IMR-90 (cell line): Measurements from ENCODE around the gene GUCY2F. TPM values are rescaled to one million over a fixed set of nuclear protein-coding genes. Genes with fewer than 3 reads are reported as not detected.

Experiments
- ATAC-seq: fragments of 200-7000 bp; cut with Tn5 transposase; 2 replicates; pipeline ENCODE4 v1.9.1; 2020; ENCODE audit warnings: low read depth, mild to moderate bottlenecking, moderate library complexity
- BruUV-seq: library from RNA; stranded (reverse); fragments of 400-500 nt; replicated peaks from 2 replicates; lab custom pipeline; 2021; lab: Mats Ljungman, UMichigan
- CTCF ChIA-PET: fragments of 300-600 bp; formaldehyde crosslinking; extraction: SDS; loops from one replicate; lab custom pipeline; 2021; ENCODE audit warnings: antibody characterized with exemption; lab: Yijun Ruan, JAX
- POLR2A ChIA-PET: fragments of 300-600 bp; sonication (Branson Sonifier 250); formaldehyde crosslinking; loops from one replicate; lab custom pipeline; 2022; ENCODE audit warnings: antibody characterized with exemption; ENCODE audit not compliant: unreplicated experiment; lab: Charles Lee
- DNase-seq: peaks from one replicate; pipeline ENCODE4 v3.0.0; 2013
- H2AFZ ChIP-seq: replicated peaks from 2 replicates; pipeline ENCODE3; 2013; ENCODE audit warnings: low read length, mild to moderate bottlenecking; ENCODE audit not compliant: poor library complexity
- H2AK5ac ChIP-seq: 2 replicates; pipeline ENCODE4 v1.6.1; 2013; ENCODE audit warnings: low read depth, low read length, inconsistent platforms
- H2AK9ac ChIP-seq: replicated peaks from 2 replicates; pipeline ENCODE3; 2013; ENCODE audit warnings: mild to moderate bottlenecking, low read depth, low read length, moderate library complexity; ENCODE audit not compliant: poor library complexity
- H2BK120ac ChIP-seq: 2 replicates; pipeline ENCODE4 v1.6.1; 2013; ENCODE audit warnings: low read depth, low read length, inconsistent platforms
- H2BK15ac ChIP-seq: 3 replicates; pipeline ENCODE4 v1.6.1; 2013; ENCODE audit warnings: low read depth, low read length, inconsistent platforms
- H2BK20ac ChIP-seq: 2 replicates; pipeline ENCODE4 v1.6.1; 2013; ENCODE audit warnings: low read depth, mild to moderate bottlenecking, inconsistent platforms, low read length, moderate library complexity
- H2BK5ac ChIP-seq: 2 replicates; pipeline ENCODE4 v1.6.1; 2013; ENCODE audit warnings: mild to moderate bottlenecking, low read depth, low read length, inconsistent platforms; ENCODE audit not compliant: poor library complexity, severe bottlenecking
- H3K14ac ChIP-seq: replicated peaks from 2 replicates; pipeline ENCODE4 v1.6.1; 2013; ENCODE audit warnings: low read depth, low read length, inconsistent platforms
- H3K18ac ChIP-seq: 2 replicates; pipeline ENCODE4 v1.6.1; 2013; ENCODE audit warnings: low read depth, low read length, control low read depth
- H3K23ac ChIP-seq: 2 replicates; pipeline ENCODE4 v1.6.1; 2013; ENCODE audit warnings: low read depth, low read length, inconsistent platforms
- H3K27ac ChIP-seq: 2 replicates; pipeline ENCODE4 v1.5.1; 2013; ENCODE audit warnings: mild to moderate bottlenecking, control low read depth, low read length; ENCODE audit not compliant: insufficient read depth
- H3K27me3 ChIP-seq: 2 replicates; pipeline ENCODE4 v1.6.1; 2013; ENCODE audit warnings: low read length; ENCODE audit not compliant: control insufficient read depth, insufficient read depth
- H3K36me3 ChIP-seq: 2 replicates; pipeline ENCODE4 v1.6.1; 2013; ENCODE audit warnings: low read length, mixed read lengths; ENCODE audit not compliant: control insufficient read depth, insufficient read depth
- H3K4ac ChIP-seq: 2 replicates; pipeline ENCODE4 v1.6.1; 2013; ENCODE audit warnings: low read depth, low read length, inconsistent platforms
- H3K4me1 ChIP-seq: 2 replicates; pipeline ENCODE4 v1.6.1; 2013; ENCODE audit warnings: low read length, mixed read lengths; ENCODE audit not compliant: control insufficient read depth, insufficient read depth
- H3K4me2 ChIP-seq: 2 replicates; pipeline ENCODE4 v1.6.1; 2013; ENCODE audit warnings: low read depth, mild to moderate bottlenecking, control low read depth, low read length, moderate library complexity
- H3K4me3 ChIP-seq: 2 replicates; pipeline ENCODE4 v1.5.1; 2013; ENCODE audit warnings: low read depth, mild to moderate bottlenecking, control low read depth, low read length, moderate library complexity; ENCODE audit not compliant: insufficient read depth
- H3K56ac ChIP-seq: 2 replicates; pipeline ENCODE4 v1.6.1; 2013; ENCODE audit warnings: low read length, inconsistent platforms; ENCODE audit not compliant: insufficient read depth; ENCODE audit errors: extremely low read depth
- H3K79me1 ChIP-seq, 2 experiments: 2 replicates each; pipeline ENCODE4 v1.6.1; 2013; ENCODE audit warnings: low read length in 2 of 2, inconsistent platforms in 1 of 2, low read depth in 1 of 2
- H3K9ac ChIP-seq: 2 replicates; pipeline ENCODE4 v1.6.1; 2013; ENCODE audit warnings: low read depth, low read length, control low read depth
- H3K9me1 ChIP-seq: 2 replicates; pipeline ENCODE4 v1.6.1; 2013; ENCODE audit warnings: low read length, inconsistent platforms; ENCODE audit not compliant: insufficient read depth
- H3K9me3 ChIP-seq: 2 replicates; pipeline ENCODE4 v1.6.1; 2013; ENCODE audit warnings: low read length; ENCODE audit not compliant: control insufficient read depth, insufficient read depth
- H4K20me1 ChIP-seq: 2 replicates; pipeline ENCODE4 v1.6.1; 2013; ENCODE audit warnings: low read length, inconsistent platforms; ENCODE audit not compliant: insufficient read depth
- H4K5ac ChIP-seq: 2 replicates; pipeline ENCODE4 v1.6.1; 2013; ENCODE audit warnings: mild to moderate bottlenecking, low read depth, low read length, control low read depth
- H4K8ac ChIP-seq, 2 experiments: 2 replicates each; pipeline ENCODE4 v1.6.1; 2013; ENCODE audit warnings: low read depth in 2 of 2, low read length in 2 of 2, control low read depth in 1 of 2, inconsistent platforms in 1 of 2
- H4K91ac ChIP-seq: 2 replicates; pipeline ENCODE4 v1.6.1; 2013; ENCODE audit warnings: low read depth, low read length, inconsistent platforms; ENCODE audit not compliant: insufficient read depth
- BHLHE40 ChIP-seq: fragments of 150-350 bp; IDR thresholded peaks from 2 replicates; pipeline ENCODE4 v1.6.1; 2016; ENCODE audit warnings: mild to moderate bottlenecking, low read depth, low read length
- CEBPB ChIP-seq: IDR thresholded peaks from 2 replicates; pipeline ENCODE4 v1.6.1; 2012; ENCODE audit warnings: low read depth, low read length, improper control_type of control experiment
- CHD1 ChIP-seq: IDR thresholded peaks from 2 replicates; pipeline ENCODE4 v1.6.1; 2012; ENCODE audit warnings: low read depth, low read length, improper control_type of control experiment
- ELK1 ChIP-seq: fragments of 150-350 bp; IDR thresholded peaks from 2 replicates; pipeline ENCODE4 v1.6.1; 2016; ENCODE audit warnings: low read depth, mild to moderate bottlenecking, low read length, moderate library complexity, borderline replicate concordance
- FOS ChIP-seq: fragments of 150-350 bp; IDR thresholded peaks from 2 replicates; pipeline ENCODE4 v1.6.1; 2016; ENCODE audit warnings: low read depth, low read length
- MAFK ChIP-seq: IDR thresholded peaks from 2 replicates; pipeline ENCODE4 v1.6.1; 2012; ENCODE audit warnings: low read depth, low read length, improper control_type of control experiment
- MAZ ChIP-seq: IDR thresholded peaks from 2 replicates; pipeline ENCODE4 v1.6.1; 2012; ENCODE audit warnings: low read depth, mild to moderate bottlenecking, low read length, improper control_type of control experiment, moderate library complexity, borderline replicate concordance
- MXI1 ChIP-seq: IDR thresholded peaks from 2 replicates; pipeline ENCODE4 v1.6.1; 2012; ENCODE audit warnings: low read depth, mild to moderate bottlenecking, low read length, moderate library complexity, borderline replicate concordance
- NFE2L2 ChIP-seq: fragments of 150-350 bp; IDR thresholded peaks from 2 replicates; pipeline ENCODE4 v1.6.1; 2016; ENCODE audit warnings: low read depth, mild to moderate bottlenecking, low read length
- POLR2A ChIP-seq: IDR thresholded peaks from 2 replicates; pipeline ENCODE4 v1.6.1; 2012; ENCODE audit warnings: mild to moderate bottlenecking, low read depth, low read length
- RAD21 ChIP-seq: IDR thresholded peaks from 2 replicates; pipeline ENCODE4 v1.6.1; 2012; ENCODE audit warnings: low read length, improper control_type of control experiment
- RCOR1 ChIP-seq: IDR thresholded peaks from 2 replicates; pipeline ENCODE4 v1.6.1; 2012; ENCODE audit warnings: mild to moderate bottlenecking, low read length, improper control_type of control experiment; ENCODE audit not compliant: insufficient replicate concordance
- RFX5 ChIP-seq: IDR thresholded peaks from 2 replicates; pipeline ENCODE4 v1.8.0; 2012; ENCODE audit warnings: low read depth, mild to moderate bottlenecking, low read length, moderate library complexity
- SMC3 ChIP-seq: fragments of 150-350 bp; IDR thresholded peaks from 2 replicates; pipeline ENCODE4 v1.6.1; 2016; ENCODE audit warnings: low read depth, mild to moderate bottlenecking, antibody characterized with exemption, low read length, moderate library complexity
- WGBS, 2 experiments: methylation state at CpG; one replicate each; pipeline versions ENCODE4 v1.1.5 to v1.1.7; 2013; ENCODE audit warnings: missing lambda C conversion rate in 2 of 2; ENCODE audit not compliant: insufficient read length in 1 of 2; ENCODE audit errors: extremely low coverage in 2 of 2; 5-methylcytosine and 5-hydroxymethylcytosine counted together
- dilution Hi-C: fragments of 300-500 bp; cut with HindIII; formaldehyde crosslinking; loops from one replicate; pipeline ENCODE4 v1.14.3; 2018; ENCODE audit warnings: low sequenced_read_pairs; ENCODE audit not compliant: unreplicated experiment
- in situ Hi-C: fragments of 300-500 bp; cut with MboI; formaldehyde crosslinking; loops from 3 replicates; pipeline ENCODE4 v1.14.3; 2019; ENCODE audit warnings: low sequenced_read_pairs, inconsistent platforms, mixed read lengths
- intact Hi-C: fragments of 100-400 bp; cut with micrococcal nuclease; formaldehyde crosslinking; loops from 2 replicates; pipeline ENCODE4 v1.10.0; 2022
- polyA plus RNA-seq, 3 experiments: library from polyadenylated mRNA; depleted of rRNA; stranded (reverse); fragments of >200 nt; gene quantifications; 2 replicates each; pipeline ENCODE4 v1.2.3, GENCODE V29; 2012; ENCODE audit warnings: low replicate concordance in 1 of 3
- total RNA-seq: library from RNA; depleted of rRNA; stranded (reverse); fragments of >200 nt; gene quantifications from 2 replicates; pipeline ENCODE4 v1.2.3, GENCODE V29; 2012
- TF ChIP-seq, protein P1 (sequence below): fragments of 150-350 bp; IDR thresholded peaks from 2 replicates; pipeline ENCODE4 v1.6.1; 2017; ENCODE audit warnings: mild to moderate bottlenecking, antibody characterized with exemption, low read length, low read depth
- TF ChIP-seq, protein P2 (sequence below): conservative IDR thresholded peaks from 2 replicates; pipeline ENCODE4 v1.5.1; 2012; ENCODE audit warnings: mild to moderate bottlenecking, low read depth, low read length, improper control_type of control experiment

GUCY2F gene
- total and polyA plus RNA-seq, 2 of the 4 experiments (the other 2 are of a cell fraction) = not detected

- Histone ChIP-seq H3K4me3 (no peak overlapping the region), H3K27me3 (peaks cover 8% of the 10 kb centered on the region), H4K91ac (no peak overlapping the region), H4K20me1 (no peaks in the 10 kb centered on the region), H3K14ac (no peak overlapping the region), H4K8ac (no peak overlapping the region), H3K9me1 (no peaks in the 10 kb centered on the region), H3K4me2 (no peak overlapping the region), H2AK5ac (no peak overlapping the region), H2BK120ac (no peak overlapping the region), H3K4ac (no peak overlapping the region), H2BK15ac (no peak overlapping the region), H3K4me1 (no peaks in the 10 kb centered on the region), H3K9ac (no peak overlapping the region), H3K79me1 (no peaks in the 10 kb centered on the region), H4K5ac (no peak overlapping the region), H2AFZ (no peak overlapping the region), H3K18ac (no peak overlapping the region), H2BK5ac (no peak overlapping the region), H2AK9ac (no peak overlapping the region), H3K27ac (no peak overlapping the region), H3K23ac (no peak overlapping the region), H3K9me3 (no peaks in the 10 kb centered on the region), H2BK20ac (no peak overlapping the region), H3K36me3 (no peaks in the 10 kb centered on the region), H3K56ac (no peak overlapping the region)
- ChIA-PET CTCF (interaction anchor here (0.6 kb wide), 1 partner anchor 33 kb away, joined by 4 read pairs; no protein-coding TSS in a partner anchor), POLR2A (no interaction called here)
- intact Hi-C loops = no loop called here
- no peak for ATAC-seq
- no TSS peak for BruUV-seq
- DNase-seq = peak; percentile 17
- in situ Hi-C loops = no loop called here
- no CpG with 5 or more reads among the region's 3 CpGs for WGBS, 2 experiments
- dilution Hi-C loops = no loop called here
- TF ChIP-seq RCOR1 = no peak
- no peak for TF ChIP-seq ELK1
- TF ChIP-seq POLR2A = no peak
- no peak for TF ChIP-seq BHLHE40
- TF ChIP-seq, protein P1, sequence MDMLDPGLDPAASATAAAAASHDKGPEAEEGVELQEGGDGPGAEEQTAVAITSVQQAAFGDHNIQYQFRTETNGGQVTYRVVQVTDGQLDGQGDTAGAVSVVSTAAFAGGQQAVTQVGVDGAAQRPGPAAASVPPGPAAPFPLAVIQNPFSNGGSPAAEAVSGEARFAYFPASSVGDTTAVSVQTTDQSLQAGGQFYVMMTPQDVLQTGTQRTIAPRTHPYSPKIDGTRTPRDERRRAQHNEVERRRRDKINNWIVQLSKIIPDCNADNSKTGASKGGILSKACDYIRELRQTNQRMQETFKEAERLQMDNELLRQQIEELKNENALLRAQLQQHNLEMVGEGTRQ = no peak
- no peak for TF ChIP-seq MAZ
- no peak for TF ChIP-seq SMC3
- no peak for TF ChIP-seq MAFK
- TF ChIP-seq RFX5 = no peak
- no peak for TF ChIP-seq MXI1
- TF ChIP-seq NFE2L2 = no peak
- no peak for TF ChIP-seq CHD1
- TF ChIP-seq, protein P2, sequence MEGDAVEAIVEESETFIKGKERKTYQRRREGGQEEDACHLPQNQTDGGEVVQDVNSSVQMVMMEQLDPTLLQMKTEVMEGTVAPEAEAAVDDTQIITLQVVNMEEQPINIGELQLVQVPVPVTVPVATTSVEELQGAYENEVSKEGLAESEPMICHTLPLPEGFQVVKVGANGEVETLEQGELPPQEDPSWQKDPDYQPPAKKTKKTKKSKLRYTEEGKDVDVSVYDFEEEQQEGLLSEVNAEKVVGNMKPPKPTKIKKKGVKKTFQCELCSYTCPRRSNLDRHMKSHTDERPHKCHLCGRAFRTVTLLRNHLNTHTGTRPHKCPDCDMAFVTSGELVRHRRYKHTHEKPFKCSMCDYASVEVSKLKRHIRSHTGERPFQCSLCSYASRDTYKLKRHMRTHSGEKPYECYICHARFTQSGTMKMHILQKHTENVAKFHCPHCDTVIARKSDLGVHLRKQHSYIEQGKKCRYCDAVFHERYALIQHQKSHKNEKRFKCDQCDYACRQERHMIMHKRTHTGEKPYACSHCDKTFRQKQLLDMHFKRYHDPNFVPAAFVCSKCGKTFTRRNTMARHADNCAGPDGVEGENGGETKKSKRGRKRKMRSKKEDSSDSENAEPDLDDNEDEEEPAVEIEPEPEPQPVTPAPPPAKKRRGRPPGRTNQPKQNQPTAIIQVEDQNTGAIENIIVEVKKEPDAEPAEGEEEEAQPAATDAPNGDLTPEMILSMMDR = no peak
- TF ChIP-seq FOS = no peak
- TF ChIP-seq CEBPB = no peak
- no peak for TF ChIP-seq RAD21
Measured at GRCh38 chrX:109347632-109348031, 134.3 kb downstream of the GUCY2F start.
